H1 (cell line): ENCODE results near the gene NUP210. TPM values are rescaled to one million over a fixed set of nuclear protein-coding genes. Genes with fewer than 3 reads are reported as not detected.

Experiments used
- ASH2L ChIP-seq: fragments of 200-600, 300-600 bp; sonication (generic); IDR thresholded peaks from one replicate; pipeline ENCODE4 v1.7.1; 2017; ENCODE audit warnings: low read length
- BCL11A ChIP-seq, 2 experiments: IDR thresholded peaks; one replicate each; pipeline ENCODE4 v1.6.1; 2011; ENCODE audit warnings: low read depth in 2 of 2, low read length in 2 of 2, mild to moderate bottlenecking in 2 of 2
- EGR1 ChIP-seq: IDR thresholded peaks from 2 replicates; pipeline ENCODE4 v1.6.1; 2011; ENCODE audit warnings: low read depth, low read length, borderline replicate concordance
- EP300 ChIP-seq, 2 experiments: IDR thresholded peaks; 1 replicate in 1 of 2; 2 replicates in 1 of 2; pipeline ENCODE4 v1.6.1; 2011 to 2012; ENCODE audit warnings: low read depth in 2 of 2, low read length in 2 of 2, mild to moderate bottlenecking in 2 of 2, borderline replicate concordance in 1 of 2, inconsistent platforms in 1 of 2, moderate library complexity in 1 of 2
- GTF2F1 ChIP-seq: IDR thresholded peaks from 2 replicates; pipeline ENCODE4 v1.6.1; 2012; ENCODE audit warnings: low read depth, low read length, improper control_type of control experiment, borderline replicate concordance
- JUN ChIP-seq: IDR thresholded peaks from 2 replicates; pipeline ENCODE4 v1.6.1; 2011; ENCODE audit warnings: low read depth, mild to moderate bottlenecking, improper control_type of control experiment, low read length
- JUND ChIP-seq: IDR thresholded peaks from 2 replicates; pipeline ENCODE4 v1.6.1; 2011; ENCODE audit warnings: mild to moderate bottlenecking, improper control_type of control experiment, low read length
- POLR2AphosphoS5 ChIP-seq: IDR thresholded peaks from 2 replicates; pipeline ENCODE4 v1.6.1; 2011; ENCODE audit warnings: low read depth, low read length
- SIN3A ChIP-seq, 2 experiments: IDR thresholded peaks in 1 of 2; conservative IDR thresholded peaks in 1 of 2; 2 replicates each; pipeline ENCODE4 v1.6.1; 2011 to 2012; ENCODE audit warnings: low read length in 2 of 2, improper control_type of control experiment in 1 of 2, low read depth in 1 of 2, mild to moderate bottlenecking in 1 of 2
- TAF7 ChIP-seq: optimal IDR thresholded peaks from 2 replicates; pipeline ENCODE3; 2011; ENCODE audit warnings: low read depth, mild to moderate bottlenecking, inconsistent platforms, low read length, moderate library complexity, borderline replicate concordance
- TBP ChIP-seq: IDR thresholded peaks from 2 replicates; pipeline ENCODE4 v1.6.1; 2011; ENCODE audit warnings: low read depth, low read length, improper control_type of control experiment
- polyA plus RNA-seq, 7 experiments: library from polyadenylated mRNA; depleted of rRNA in 3 of 7; stranded (reverse) in 5 of 7; unstranded in 2 of 7; fragments of >200 nt in 5 of 7; fragments of 200-250 nt in 2 of 7; gene quantifications; 1 replicate in 5 of 7; 2 replicates in 1 of 7; 4 replicates in 1 of 7; pipeline versions ENCODE4 v1.2.1 to v1.2.3, GENCODE V29; 2011 to 2013; ENCODE audit warnings: missing spikeins in 2 of 7, mixed read lengths in 2 of 7
- total RNA-seq: library from RNA; stranded (reverse); fragmentation: NEBNext Ultra II Directional; extraction: Animal tissue kit (Norgen Biotek cat#: 25700); gene quantifications from 2 replicates; pipeline ENCODE4 v1.2.1, GENCODE V29; 2021

The NUP210 gene
- total and polyA plus RNA-seq, 2 of the 8 experiments (the other 6 are each of a cell fraction or from before 2014, with no cell fraction given), result 51.0 to 53.7 TPM

GRCh38 chr3:13301286-13301987, 118.7 kb downstream of the NUP210 start (continued):
- TF ChIP-seq GTF2F1 (no peak), TBP (0 out of 2 replicates have a peak, but pooled peaks have one; percentile 37), JUN (peak; percentile 84; the same call in 1 of the 2 replicates), JUND (peak; percentile 99), EGR1 (no peak), ASH2L (no peak), TAF7 (no peak), EP300 (IDR thresholded peaks at IDR 0.05; ENCODE audit: borderline replicate concordance in 1 of 2, low read depth in 2 of 2, low read length in 2 of 2) (0 out of 3 replicates have a peak, but pooled peaks of 1 of the 2 experiments have one; percentile 2), POLR2AphosphoS5 (no peak), BCL11A (IDR thresholded peaks at IDR 0.05; ENCODE audit: low read depth in 2 of 2, low read length in 2 of 2) (no peak), SIN3A (conservative IDR thresholded peaks at IDR 0.05 in 1 of 2, IDR thresholded peaks at IDR 0.05 in 1 of 2; ENCODE audit: low read depth in 1 of 2, low read length in 2 of 2) (peak in 1 of 2 experiments; percentile 41; a peak in 1 of 4 replicates)
